GM12878 (cell line): Measurements from ENCODE around the gene PVALEF. TPM values are rescaled to one million over a fixed set of nuclear protein-coding genes. Genes with fewer than 3 reads are reported as not detected.

Source experiments
- ATAC-seq: fragments of 200-7000 bp; cut with Tn5 transposase; 3 replicates; pipeline ENCODE4 v1.9.1; 2020; ENCODE audit warnings: mild to moderate bottlenecking, moderate library complexity
- BruUV-seq: library from RNA; stranded (reverse); fragments of 400-500 nt; replicated peaks from 2 replicates; lab custom pipeline; 2021; lab: Mats Ljungman, UMichigan
- CTCF ChIA-PET: fragments of 300-600 bp; sonication (Branson Sonifier 250); formaldehyde crosslinking; extraction: SDS; loops from one replicate; lab custom pipeline; 2021; ENCODE audit warnings: inconsistent platforms; lab: Yijun Ruan, JAX
- POLR2A ChIA-PET: fragments of 350-600 bp; formaldehyde crosslinking; extraction: SDS; loops from one replicate; lab custom pipeline; 2021; ENCODE audit warnings: inconsistent platforms; lab: Charles Lee
- RAD21 ChIA-PET: fragments of 300-600 bp; sonication (Branson Sonifier 250); formaldehyde crosslinking; loops from one replicate; lab custom pipeline; 2023; ENCODE audit warnings: antibody characterized with exemption; ENCODE audit not compliant: unreplicated experiment; lab: Charles Lee
- SMC1A ChIA-PET: fragments of 300-600 bp; sonication (Branson Sonifier 250); formaldehyde crosslinking; loops from one replicate; lab custom pipeline; 2023; ENCODE audit not compliant: unreplicated experiment, uncharacterized antibody; lab: Charles Lee
- DNase-seq: peaks from one replicate; pipeline ENCODE4 v3.0.0-alpha.2; 2011; ENCODE audit warnings: low read depth, low spot score
- FAIRE-seq: peaks from 3 replicates; lab custom pipeline; 2011; peaks lifted over from hg19 to GRCh38; lab: Jason Lieb, UNC
- H2AFZ ChIP-seq: 2 replicates; pipeline ENCODE4 v1.6.0; 2011; ENCODE audit warnings: low read depth, low read length, control low read depth; ENCODE audit not compliant: control insufficient read depth
- H3K27ac ChIP-seq: 2 replicates; pipeline ENCODE4 v1.5.1; 2011; ENCODE audit warnings: control low read depth; ENCODE audit not compliant: control insufficient read depth, insufficient read depth
- H3K27me3 ChIP-seq, 2 experiments: replicated peaks in 1 of 2; 2 replicates each; pipeline versions ENCODE4 v1.6.0 to v1.6.1; 2011; ENCODE audit warnings: low read length in 1 of 2; ENCODE audit not compliant: control insufficient read depth in 2 of 2, insufficient read depth in 2 of 2
- H3K36me3 ChIP-seq, 2 experiments: 2 replicates each; pipeline ENCODE4 v1.5.1; 2011; ENCODE audit warnings: low read length in 1 of 2; ENCODE audit not compliant: control insufficient read depth in 2 of 2, insufficient read depth in 2 of 2
- H3K4me1 ChIP-seq: 2 replicates; pipeline ENCODE4 v1.6.1; 2011; ENCODE audit warnings: mild to moderate bottlenecking, low read length, moderate library complexity, mixed read lengths; ENCODE audit not compliant: control insufficient read depth, insufficient read depth
- H3K4me2 ChIP-seq: 2 replicates; pipeline ENCODE4 v1.6.0; 2011; ENCODE audit warnings: control low read depth; ENCODE audit not compliant: control insufficient read depth, insufficient read depth
- H3K4me3 ChIP-seq: fragments of 200-600 bp; sonication (generic); 2 replicates; pipeline ENCODE4 v1.5.1; 2016
- H3K79me2 ChIP-seq: 2 replicates; pipeline ENCODE4 v1.6.0; 2011; ENCODE audit warnings: low read length; ENCODE audit not compliant: control insufficient read depth, insufficient read depth
- H3K9ac ChIP-seq: 2 replicates; pipeline ENCODE4 v1.8.0; 2011; ENCODE audit warnings: low read length, control low read depth, mixed read lengths; ENCODE audit not compliant: control insufficient read depth, insufficient read depth
- H3K9me3 ChIP-seq: replicated peaks from 3 replicates; pipeline ENCODE4 v1.5.1; 2011; ENCODE audit warnings: mild to moderate bottlenecking, low read length; ENCODE audit not compliant: control insufficient read depth, insufficient read depth
- H4K20me1 ChIP-seq: 2 replicates; pipeline ENCODE4 v1.6.0; 2011; ENCODE audit not compliant: control insufficient read depth, insufficient read depth
- ASH2L ChIP-seq: fragments of 300-600, 200-600 bp; sonication (generic); IDR thresholded peaks from 2 replicates; pipeline ENCODE4 v1.6.1; 2017; ENCODE audit warnings: low read depth, mild to moderate bottlenecking, borderline replicate concordance
- BACH1 ChIP-seq: fragments of 450-650 bp; IDR thresholded peaks from 2 replicates; pipeline ENCODE4 v1.6.1; 2017; ENCODE audit warnings: mild to moderate bottlenecking, borderline replicate concordance
- IKZF2 ChIP-seq, 2 experiments: fragments of 450-650 bp; IDR thresholded peaks; 2 replicates each; pipeline ENCODE4 v1.6.1; 2017; ENCODE audit warnings: mild to moderate bottlenecking in 2 of 2, moderate library complexity in 2 of 2
- IRF4 ChIP-seq: IDR thresholded peaks from 2 replicates; pipeline ENCODE4 v1.6.1; 2011; ENCODE audit warnings: low read depth, low read length
- NBN ChIP-seq: fragments of 450-650 bp; IDR thresholded peaks from 2 replicates; pipeline ENCODE4 v1.6.1; 2016
- NFXL1 ChIP-seq: fragments of 450-650 bp; IDR thresholded peaks from 2 replicates; pipeline ENCODE4 v1.6.1; 2017; ENCODE audit warnings: antibody characterized with exemption, mild to moderate bottlenecking, borderline replicate concordance
- SIN3A ChIP-seq: IDR thresholded peaks from 2 replicates; pipeline ENCODE4 v1.6.1; 2012; ENCODE audit warnings: low read depth, low read length, improper control_type of control experiment
- SMAD5 ChIP-seq: IDR thresholded peaks from 2 replicates; pipeline ENCODE4 v1.6.1; 2016; ENCODE audit warnings: antibody characterized with exemption, low read depth
- SREBF2 ChIP-seq: IDR thresholded peaks from 2 replicates; pipeline ENCODE4 v1.6.1; 2012; ENCODE audit warnings: mild to moderate bottlenecking, low read length
- YY1 ChIP-seq: IDR thresholded peaks from 2 replicates; pipeline ENCODE4 v1.6.1; 2011; ENCODE audit warnings: low read depth, mild to moderate bottlenecking, low read length
- WGBS: methylation state at CpG from one replicate; pipeline ENCODE4 v1.1.6; 2016; ENCODE audit warnings: low lambda C conversion rate; ENCODE audit not compliant: insufficient replicate concordance, insufficient coverage; ENCODE audit errors: missing lambda C conversion rate; 5-methylcytosine and 5-hydroxymethylcytosine counted together
- in situ Hi-C: fragments of 300-500 bp; cut with MboI; formaldehyde crosslinking; loops from 9 replicates; pipeline ENCODE4 v1.14.3; 2018; ENCODE audit warnings: mixed read lengths
- intact Hi-C: fragments of 100-400 bp; cut with micrococcal nuclease; formaldehyde crosslinking; loops from one replicate; pipeline ENCODE4 v1.14.2; 2022; ENCODE audit not compliant: unreplicated experiment
- polyA plus RNA-seq, 11 experiments: library from polyadenylated mRNA; depleted of rRNA in 4 of 11; unstranded in 6 of 11; stranded (reverse) in 5 of 11; fragments of >200 nt; fragmentation: Nextera tagmentation in 4 of 11; fragmentation: Illumina TruSeq in 1 of 11; extraction: Ambion mirVana in 4 of 11; extraction: Trizol in 1 of 11; gene quantifications; 1 replicate in 1 of 11; 2 replicates in 10 of 11; pipeline versions ENCODE4 v1.2.1 to v1.2.3, GENCODE V29; 2011 to 2016; ENCODE audit warnings: inconsistent platforms in 2 of 11, missing spikeins in 2 of 11, low read depth in 1 of 11
- total RNA-seq, 4 experiments: library from RNA; depleted of rRNA in 3 of 4; stranded (reverse); fragments of >200 nt in 3 of 4; fragmentation: Illumina TruSeq in 1 of 4; extraction: Trizol in 1 of 4; gene quantifications; 2 replicates each; pipeline versions ENCODE4 v1.2.1 to v1.2.3, GENCODE V29; 2013 to 2021
- TF ChIP-seq, protein P1 (sequence below): fragments of 450-650 bp; IDR thresholded peaks from 2 replicates; pipeline ENCODE4 v1.6.1; 2017; ENCODE audit warnings: low read depth, mild to moderate bottlenecking, moderate library complexity
- TF ChIP-seq, protein P2 (sequence below): fragments of 450-650 bp; IDR thresholded peaks from 2 replicates; pipeline ENCODE4 v1.6.1; 2017; ENCODE audit warnings: borderline replicate concordance

The PVALEF gene
- total and polyA plus RNA-seq, 10 of the 15 experiments (the other 5 are each of a cell fraction or from before 2014, with no cell fraction given), result not detected

DNA sequence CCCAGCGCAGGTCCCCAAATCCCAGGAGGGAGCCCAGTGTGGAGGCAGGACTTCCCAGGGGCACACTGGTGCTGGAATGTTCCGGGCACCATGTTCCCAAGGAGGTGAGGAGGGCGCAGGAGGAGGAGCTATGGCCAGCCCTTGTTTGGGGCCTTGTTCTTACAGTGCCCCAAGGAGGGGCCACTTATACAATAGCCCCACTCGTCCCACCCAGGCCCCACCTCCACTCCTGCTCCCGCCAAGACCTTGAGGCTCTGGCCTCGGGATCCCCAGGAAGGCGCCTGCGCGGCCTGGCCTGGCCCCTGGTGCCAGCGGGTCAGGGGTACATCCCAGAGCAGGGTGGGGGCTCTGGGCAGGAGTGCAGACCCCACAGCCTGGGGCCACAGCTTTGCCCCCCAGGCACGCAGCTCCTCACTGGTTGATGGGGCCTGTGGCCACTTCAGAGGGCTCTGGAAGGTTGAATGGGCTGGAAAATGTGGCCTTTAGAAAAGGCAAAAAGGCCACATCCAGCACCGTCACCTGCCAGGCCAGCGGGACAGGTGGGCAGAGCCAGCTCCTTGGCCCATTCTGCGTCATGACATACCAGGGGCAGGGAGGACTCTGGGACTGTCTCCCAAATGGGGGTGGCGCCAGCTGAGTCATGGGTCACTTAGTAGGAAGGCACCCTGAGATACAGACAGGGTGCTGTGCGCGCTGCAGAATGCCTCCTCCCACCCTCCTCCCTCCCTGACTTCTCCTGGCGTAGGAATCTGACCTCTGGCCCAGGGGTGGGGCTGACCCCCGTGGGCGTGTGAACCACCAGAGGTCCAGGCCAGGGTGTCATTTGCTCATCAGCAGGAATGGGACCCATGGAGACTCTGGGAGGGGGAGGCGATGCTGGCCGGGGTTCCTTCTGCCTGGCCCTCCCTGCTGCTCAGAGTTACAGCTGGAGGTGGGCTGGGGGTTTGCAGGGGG, 32.3 kb upstream of the PVALEF start:
- no peak for TF ChIP-seq YY1
- no peak for TF ChIP-seq ASH2L
- TF ChIP-seq BACH1, result no peak
- no peak for TF ChIP-seq NBN
- TF ChIP-seq, protein P1, sequence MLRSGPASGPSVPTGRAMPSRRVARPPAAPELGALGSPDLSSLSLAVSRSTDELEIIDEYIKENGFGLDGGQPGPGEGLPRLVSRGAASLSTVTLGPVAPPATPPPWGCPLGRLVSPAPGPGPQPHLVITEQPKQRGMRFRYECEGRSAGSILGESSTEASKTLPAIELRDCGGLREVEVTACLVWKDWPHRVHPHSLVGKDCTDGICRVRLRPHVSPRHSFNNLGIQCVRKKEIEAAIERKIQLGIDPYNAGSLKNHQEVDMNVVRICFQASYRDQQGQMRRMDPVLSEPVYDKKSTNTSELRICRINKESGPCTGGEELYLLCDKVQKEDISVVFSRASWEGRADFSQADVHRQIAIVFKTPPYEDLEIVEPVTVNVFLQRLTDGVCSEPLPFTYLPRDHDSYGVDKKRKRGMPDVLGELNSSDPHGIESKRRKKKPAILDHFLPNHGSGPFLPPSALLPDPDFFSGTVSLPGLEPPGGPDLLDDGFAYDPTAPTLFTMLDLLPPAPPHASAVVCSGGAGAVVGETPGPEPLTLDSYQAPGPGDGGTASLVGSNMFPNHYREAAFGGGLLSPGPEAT, result no peak
- TF ChIP-seq NFXL1, result no peak
- TF ChIP-seq IKZF2 (IDR thresholded peaks at IDR 0.05), result no peak
- TF ChIP-seq IRF4, result no peak
- no peak for TF ChIP-seq SIN3A
- TF ChIP-seq, protein P2, sequence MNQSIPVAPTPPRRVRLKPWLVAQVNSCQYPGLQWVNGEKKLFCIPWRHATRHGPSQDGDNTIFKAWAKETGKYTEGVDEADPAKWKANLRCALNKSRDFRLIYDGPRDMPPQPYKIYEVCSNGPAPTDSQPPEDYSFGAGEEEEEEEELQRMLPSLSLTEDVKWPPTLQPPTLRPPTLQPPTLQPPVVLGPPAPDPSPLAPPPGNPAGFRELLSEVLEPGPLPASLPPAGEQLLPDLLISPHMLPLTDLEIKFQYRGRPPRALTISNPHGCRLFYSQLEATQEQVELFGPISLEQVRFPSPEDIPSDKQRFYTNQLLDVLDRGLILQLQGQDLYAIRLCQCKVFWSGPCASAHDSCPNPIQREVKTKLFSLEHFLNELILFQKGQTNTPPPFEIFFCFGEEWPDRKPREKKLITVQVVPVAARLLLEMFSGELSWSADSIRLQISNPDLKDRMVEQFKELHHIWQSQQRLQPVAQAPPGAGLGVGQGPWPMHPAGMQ, result no peak
- no peak for TF ChIP-seq SREBF2
- TF ChIP-seq SMAD5, result no peak
- TF ChIP-seq, all 136 proteins: peak for 0
- no peak for FAIRE-seq
- no peaks in the 10 kb centered on the region for H4K20me1 ChIP-seq
- no peak overlapping the region for H3K27ac ChIP-seq
- H3K4me1 ChIP-seq, result no peaks in the 10 kb centered on the region
- in situ Hi-C loops (loop anchor here (25.0 kb wide), 1 partner anchor 354 kb away; no protein-coding TSS in a partner anchor), intact Hi-C loops (no loop called here)
- ChIA-PET CTCF (no interaction called here), SMC1A (no interaction called here), POLR2A (no interaction called here), RAD21 (no interaction called here)
- H3K9me3 ChIP-seq, result no peaks in the 10 kb centered on the region
- H3K9ac ChIP-seq, result no peak overlapping the region
- H3K27me3 ChIP-seq, result no peaks in the 10 kb centered on the region
- H2AFZ ChIP-seq, result no peak overlapping the region
- H3K36me3 ChIP-seq, result no peaks in the 10 kb centered on the region
- no peak for ATAC-seq
- DNase-seq, result no peak
- 35% methylated on average over 22 of the region's 22 CpGs for WGBS
- no peaks in the 10 kb centered on the region for H3K79me2 ChIP-seq
- H3K4me3 ChIP-seq, result no peak overlapping the region
- no TSS peak for BruUV-seq
- no peak overlapping the region for H3K4me2 ChIP-seq
